ENCODE measurements around the gene DEDD2. TPM values are rescaled to one million over a fixed set of nuclear protein-coding genes. Genes with fewer than 3 reads are reported as not detected.

The DEDD2 gene
- total RNA-seq, 1 donor from 2014 or later: 15.8 TPM

GRCh38 chr19:42174188-42174587, 43.3 kb downstream of the DEDD2 start:
- H3K36me3 ChIP-seq: no peaks in the 10 kb centered on the region
- TF ChIP-seq, protein P1, sequence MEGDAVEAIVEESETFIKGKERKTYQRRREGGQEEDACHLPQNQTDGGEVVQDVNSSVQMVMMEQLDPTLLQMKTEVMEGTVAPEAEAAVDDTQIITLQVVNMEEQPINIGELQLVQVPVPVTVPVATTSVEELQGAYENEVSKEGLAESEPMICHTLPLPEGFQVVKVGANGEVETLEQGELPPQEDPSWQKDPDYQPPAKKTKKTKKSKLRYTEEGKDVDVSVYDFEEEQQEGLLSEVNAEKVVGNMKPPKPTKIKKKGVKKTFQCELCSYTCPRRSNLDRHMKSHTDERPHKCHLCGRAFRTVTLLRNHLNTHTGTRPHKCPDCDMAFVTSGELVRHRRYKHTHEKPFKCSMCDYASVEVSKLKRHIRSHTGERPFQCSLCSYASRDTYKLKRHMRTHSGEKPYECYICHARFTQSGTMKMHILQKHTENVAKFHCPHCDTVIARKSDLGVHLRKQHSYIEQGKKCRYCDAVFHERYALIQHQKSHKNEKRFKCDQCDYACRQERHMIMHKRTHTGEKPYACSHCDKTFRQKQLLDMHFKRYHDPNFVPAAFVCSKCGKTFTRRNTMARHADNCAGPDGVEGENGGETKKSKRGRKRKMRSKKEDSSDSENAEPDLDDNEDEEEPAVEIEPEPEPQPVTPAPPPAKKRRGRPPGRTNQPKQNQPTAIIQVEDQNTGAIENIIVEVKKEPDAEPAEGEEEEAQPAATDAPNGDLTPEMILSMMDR (IDR thresholded peaks at IDR 0.05; ENCODE audit: borderline replicate concordance): no peak
- peaks cover 16% of the 10 kb centered on the region for H3K4me1 ChIP-seq
- H3K27ac ChIP-seq (replicated peaks): no peak overlapping the region
- intact Hi-C loops (cut with micrococcal nuclease): no loop called here
- peaks cover 88% of the 10 kb centered on the region for H3K27me3 ChIP-seq (ENCODE audit: low read depth)
- no peaks in the 10 kb centered on the region for H3K9me3 ChIP-seq (replicated peaks)
- DNase-seq: no peak
- no peak overlapping the region for H3K4me3 ChIP-seq

DNA sequence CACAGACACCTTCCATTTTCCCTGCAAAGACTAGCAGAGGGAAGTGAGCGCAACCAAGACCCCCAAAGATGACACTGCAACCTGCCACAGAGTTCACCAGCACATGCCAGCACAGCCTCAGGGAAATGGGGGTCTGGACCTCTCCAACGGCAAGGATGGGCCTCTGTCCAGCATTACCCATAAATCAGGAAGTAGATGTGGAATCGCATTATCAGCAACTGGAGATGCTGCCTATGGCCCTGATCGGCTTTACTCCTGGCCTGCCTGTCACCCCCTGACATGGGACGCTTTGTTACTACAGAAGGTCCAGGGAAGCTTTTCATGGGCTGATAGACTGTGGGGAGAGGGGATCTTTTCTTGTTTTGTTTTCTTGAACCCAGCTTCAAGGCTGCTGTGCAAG, 43.8 kb downstream of the DEDD2 start:
- Histone ChIP-seq H3K27ac (replicated peaks) (no peak overlapping the region), H3K4me3 (no peak overlapping the region), H3K9me3 (replicated peaks) (no peaks in the 10 kb centered on the region), H3K27me3 (ENCODE audit: low read depth) (peaks cover 83% of the 10 kb centered on the region), H3K36me3 (no peaks in the 10 kb centered on the region), H3K4me1 (peaks cover 16% of the 10 kb centered on the region)
- TF ChIP-seq, protein P1 (IDR thresholded peaks at IDR 0.05; ENCODE audit: borderline replicate concordance): no peak
- intact Hi-C loops (cut with micrococcal nuclease): no loop called here
- DNase-seq: no peak

DNA sequence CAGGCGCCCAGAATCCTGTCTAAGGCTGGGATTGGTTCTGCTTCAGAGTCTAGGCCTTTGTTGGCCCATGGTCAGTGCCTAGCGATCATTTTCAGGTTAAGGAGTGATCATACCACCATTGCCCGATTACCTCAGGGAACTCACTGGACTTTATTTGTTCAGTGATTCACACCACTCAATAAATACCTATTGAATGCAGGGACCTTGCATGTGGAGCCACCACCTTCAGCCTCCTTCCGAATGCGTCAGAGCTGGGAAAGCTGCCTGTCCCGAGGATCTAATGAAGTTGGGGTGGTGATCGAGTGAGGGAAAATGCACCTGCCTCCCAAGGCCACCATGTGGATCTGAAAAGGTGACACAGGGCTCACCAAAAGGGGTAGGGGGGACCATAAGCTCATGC, 45.2 kb downstream of the DEDD2 start:
- TF ChIP-seq, protein P1 (IDR thresholded peaks at IDR 0.05; ENCODE audit: borderline replicate concordance): no peak
- peaks cover 68% of the 10 kb centered on the region for H3K27me3 ChIP-seq (ENCODE audit: low read depth)
- H3K36me3 ChIP-seq: no peaks in the 10 kb centered on the region
- H3K4me1 ChIP-seq: peaks cover 14% of the 10 kb centered on the region
- no peak overlapping the region for H3K27ac ChIP-seq (replicated peaks)
- intact Hi-C loops (cut with micrococcal nuclease): no loop called here
- H3K9me3 ChIP-seq (replicated peaks): no peaks in the 10 kb centered on the region
- H3K4me3 ChIP-seq: no peak overlapping the region
- DNase-seq: no peak

DNA sequence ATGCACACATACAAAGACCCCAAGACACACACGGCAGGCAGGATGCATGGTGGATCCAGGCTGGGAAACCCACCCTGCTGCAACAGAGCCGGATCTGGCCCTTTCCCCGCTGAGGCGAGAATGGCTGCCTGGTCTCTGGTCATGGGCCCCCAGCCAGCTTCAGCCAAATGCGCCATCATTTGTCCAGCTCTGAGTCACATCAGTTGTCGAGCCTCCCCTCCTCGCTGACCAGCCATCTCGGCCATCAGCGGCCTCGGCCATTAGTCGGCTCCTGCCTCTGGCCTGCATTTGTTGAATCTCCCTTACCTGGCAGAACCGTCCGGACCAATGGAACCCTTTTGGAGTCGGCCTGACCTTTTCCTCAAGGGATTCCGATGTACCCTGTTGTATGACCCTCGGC, 46.8 kb downstream of the DEDD2 start:
- peaks cover 64% of the 10 kb centered on the region for H3K27me3 ChIP-seq (ENCODE audit: low read depth)
- H3K4me1 ChIP-seq: peaks cover 3% of the 10 kb centered on the region
- DNase-seq: no peak
- H3K4me3 ChIP-seq: no peak overlapping the region
- intact Hi-C loops (cut with micrococcal nuclease): no loop called here
- no peak overlapping the region for H3K27ac ChIP-seq (replicated peaks)
- H3K9me3 ChIP-seq (replicated peaks): no peaks in the 10 kb centered on the region
- no peaks in the 10 kb centered on the region for H3K36me3 ChIP-seq
- TF ChIP-seq, protein P1 (IDR thresholded peaks at IDR 0.05; ENCODE audit: borderline replicate concordance): no peak

GRCh38 chr19:42169486-42170413, 47.7 kb downstream of the DEDD2 start:
- peaks cover 54% of the 10 kb centered on the region for H3K27me3 ChIP-seq (ENCODE audit: low read depth)
- TF ChIP-seq, protein P1 (IDR thresholded peaks at IDR 0.05; ENCODE audit: borderline replicate concordance): no peak
- DNase-seq: no peak
- no peak overlapping the region for H3K27ac ChIP-seq (replicated peaks)
- H3K9me3 ChIP-seq (replicated peaks): no peaks in the 10 kb centered on the region
- H3K4me1 ChIP-seq: no peaks in the 10 kb centered on the region
- intact Hi-C loops (cut with micrococcal nuclease): no loop called here
- H3K4me3 ChIP-seq: no peak overlapping the region
- no peaks in the 10 kb centered on the region for H3K36me3 ChIP-seq

Data from left ventricle myocardium inferior (tissue), 1 donor.